GM04504 (cell line): ENCODE measurements around the gene BRPF3.
"Not testable (repeated sequence)": the region's sequence is repeated elsewhere in the genome, so short reads cannot be mapped to it uniquely, and the experiment has no call there.

Experiments used
- DNase-seq: peaks from one replicate; pipeline ENCODE4 v3.0.0-alpha.2; 2012; ENCODE audit warnings: low read depth

Gene BRPF3

GRCh38 chr6:36200998-36201596, 4.6 kb downstream of the BRPF3 start:
- no peak for DNase-seq

- DNase-seq, result no peak
Observed at GRCh38 chr6:36201612-36202011, 5.1 kb downstream of the BRPF3 start.

DNA sequence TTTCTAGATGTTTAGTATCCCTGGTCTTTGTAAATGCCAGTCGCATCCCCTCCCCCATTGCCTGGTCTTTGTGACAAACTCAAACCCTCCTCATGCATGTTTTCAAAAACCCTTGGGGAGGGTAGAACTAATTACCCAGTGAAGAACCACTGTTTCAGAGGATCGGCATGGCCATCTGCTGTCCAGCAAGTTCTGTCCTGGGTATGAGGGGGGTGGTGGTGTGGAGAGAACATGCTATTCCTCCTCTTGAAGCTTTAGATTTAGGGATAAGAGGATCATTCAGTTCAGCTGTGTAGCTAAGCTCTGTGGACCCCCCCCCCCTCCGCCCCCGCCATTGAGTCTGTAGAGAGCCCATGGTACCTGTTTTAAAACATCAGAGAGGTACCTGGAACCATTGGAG, 5.6 kb downstream of the BRPF3 start:
- DNase-seq, result no peak

GRCh38 chr6:36204068-36204753, 7.7 kb downstream of the BRPF3 start:
- DNase-seq, result no peak

DNA sequence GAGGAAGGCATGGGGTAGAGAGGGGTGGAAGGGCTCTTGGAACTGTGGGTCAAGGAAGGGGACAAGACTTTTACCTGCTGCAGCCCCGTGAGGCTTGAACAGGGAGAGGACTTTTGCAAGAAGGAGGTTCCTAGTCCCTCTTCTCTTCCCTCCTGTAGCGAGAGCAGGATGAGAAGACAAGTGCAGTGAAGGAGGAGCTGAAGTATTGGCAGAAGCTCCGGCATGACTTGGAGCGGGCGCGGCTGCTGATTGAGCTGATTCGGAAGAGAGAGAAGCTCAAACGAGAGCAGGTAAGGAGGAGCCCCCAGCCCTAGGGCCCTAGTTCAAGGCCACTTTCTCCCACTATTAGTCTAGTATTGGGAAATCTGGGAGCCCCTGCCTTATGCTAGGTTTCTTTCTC, 10.6 kb downstream of the BRPF3 start:
- DNase-seq, result no peak

GRCh38 chr6:36209606-36210005, 13.1 kb downstream of the BRPF3 start:
- no peak for DNase-seq

DNA sequence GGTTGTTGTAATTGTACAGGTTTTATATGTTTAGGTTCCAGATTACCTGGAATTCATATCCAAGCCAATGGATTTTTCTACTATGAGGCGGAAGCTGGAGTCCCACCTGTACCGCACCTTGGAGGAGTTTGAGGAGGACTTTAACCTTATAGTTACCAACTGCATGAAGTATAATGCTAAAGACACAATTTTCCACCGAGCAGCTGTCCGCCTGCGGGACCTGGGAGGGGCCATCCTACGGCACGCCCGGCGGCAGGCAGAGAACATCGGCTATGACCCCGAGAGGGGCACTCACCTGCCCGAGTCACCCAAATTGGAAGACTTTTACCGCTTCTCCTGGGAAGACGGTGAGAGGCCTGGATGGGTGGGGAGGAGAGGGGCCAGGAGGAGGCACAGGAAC, 13.6 kb downstream of the BRPF3 start:
- no peak for DNase-seq

- no peak for DNase-seq
Observed at GRCh38 chr6:36210886-36211595, 14.5 kb downstream of the BRPF3 start.

DNA sequence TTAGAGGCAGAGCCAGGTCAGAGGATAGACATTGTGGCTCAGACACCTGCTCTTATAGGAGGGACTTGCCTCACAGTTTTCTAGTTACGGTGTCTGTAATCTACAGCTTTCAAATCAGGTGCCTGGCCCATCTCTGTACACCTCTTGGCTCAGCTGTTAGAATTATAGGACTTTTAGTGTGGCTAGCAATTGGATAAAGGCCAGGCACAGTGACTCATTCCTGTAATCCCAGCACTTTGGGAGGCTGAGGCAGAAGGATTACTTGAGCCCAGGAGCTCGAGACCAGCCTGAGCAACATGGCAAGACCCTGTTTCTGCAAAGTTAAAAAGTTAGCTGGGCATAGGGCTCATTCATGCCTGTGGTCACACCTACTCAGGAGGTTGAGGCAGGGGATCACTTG, 20.0 kb downstream of the BRPF3 start:
- peak; percentile 13 for DNase-seq

DNA sequence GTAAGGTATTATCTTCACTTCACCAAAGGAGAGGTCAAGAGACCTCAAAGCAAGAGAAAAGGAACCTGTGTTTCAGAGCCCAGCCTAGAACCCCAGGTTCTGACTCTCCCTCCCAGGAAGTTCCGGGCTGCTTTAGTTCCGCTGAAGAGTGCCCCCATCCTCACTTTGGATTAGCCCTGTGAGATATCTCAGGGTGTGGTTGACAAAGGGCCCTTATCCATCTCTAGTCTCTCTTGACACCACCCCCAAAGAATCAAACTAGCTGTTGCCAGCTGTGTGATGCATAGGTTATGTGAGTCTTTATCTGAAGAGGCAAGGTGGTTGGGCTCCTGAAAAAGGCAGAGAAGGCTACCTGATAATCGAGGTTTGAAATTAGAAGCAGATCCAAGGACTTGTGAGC, 20.6 kb downstream of the BRPF3 start:
- DNase-seq, result no peak

- DNase-seq, result no peak
Observed at GRCh38 chr6:36217946-36218345, 21.4 kb downstream of the BRPF3 start.

DNA sequence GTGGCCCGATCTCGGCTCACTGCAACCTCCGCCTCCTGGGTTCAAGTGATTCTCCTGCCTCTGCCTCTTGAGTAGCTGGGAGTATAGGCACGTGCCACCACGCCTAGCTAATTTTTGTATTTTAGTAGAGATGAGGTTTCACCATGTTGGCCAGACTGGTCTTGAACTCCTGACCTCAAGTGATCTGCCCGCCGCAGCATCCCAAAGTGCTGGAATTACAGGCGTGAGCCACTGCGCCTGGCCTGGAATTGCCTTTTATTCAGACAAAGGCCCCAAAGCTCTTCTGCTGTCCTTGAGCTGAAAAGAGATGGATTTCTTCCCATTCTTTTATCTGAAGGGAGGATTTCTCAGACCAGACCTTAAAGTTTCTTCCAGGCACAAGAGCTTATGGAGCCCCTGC, 22.0 kb downstream of the BRPF3 start:
- not testable (repeated sequence) for DNase-seq

DNA sequence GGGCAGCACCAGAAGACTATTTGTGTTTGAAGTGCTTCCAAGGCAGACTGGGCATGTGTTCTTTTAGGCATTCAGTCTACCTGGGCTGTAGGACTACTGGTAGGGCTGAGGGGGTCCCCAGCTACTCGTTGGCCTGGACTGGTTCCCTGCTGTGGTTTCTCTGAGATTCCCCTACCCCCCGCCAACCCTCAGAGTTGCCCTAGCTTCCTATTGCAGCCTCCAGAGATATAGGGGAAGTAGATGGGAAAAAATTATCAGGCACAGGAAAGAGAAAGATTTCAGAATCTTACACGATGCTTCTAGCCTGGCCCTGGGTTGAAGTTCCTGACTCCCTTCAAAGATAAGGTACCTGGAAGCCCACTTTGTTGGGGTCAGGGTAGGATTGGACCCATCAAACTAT, 22.5 kb downstream of the BRPF3 start:
- DNase-seq, result no peak

DNA sequence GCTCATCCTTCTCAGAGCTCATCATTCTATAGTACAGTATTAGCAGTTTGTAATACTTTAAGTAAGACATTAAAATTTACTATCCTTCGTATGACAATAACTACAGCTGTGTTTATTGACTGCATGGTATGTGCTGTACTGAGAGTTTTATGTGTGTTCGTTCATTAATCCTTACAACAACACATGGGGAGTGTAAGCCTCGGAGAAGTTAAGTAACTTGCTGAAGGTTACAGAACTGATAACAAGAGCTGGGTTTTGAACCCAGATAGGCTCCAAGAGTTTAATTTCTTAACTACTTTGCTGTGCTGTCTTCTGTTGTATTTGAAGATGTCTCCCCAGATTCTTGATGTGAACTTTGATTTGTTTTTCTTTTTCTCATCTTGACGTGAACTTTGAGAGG, 23.7 kb downstream of the BRPF3 start:
- no peak for DNase-seq

GRCh38 chr6:36221674-36222073, 25.1 kb downstream of the BRPF3 start:
- no peak for DNase-seq

GRCh38 chr6:36222924-36223323, 26.4 kb downstream of the BRPF3 start:
- DNase-seq, result no peak

GRCh38 chr6:36223706-36224105, 27.2 kb downstream of the BRPF3 start:
- no peak for DNase-seq

- no peak for DNase-seq
Observed at GRCh38 chr6:36224918-36225461, 28.4 kb downstream of the BRPF3 start.

DNA sequence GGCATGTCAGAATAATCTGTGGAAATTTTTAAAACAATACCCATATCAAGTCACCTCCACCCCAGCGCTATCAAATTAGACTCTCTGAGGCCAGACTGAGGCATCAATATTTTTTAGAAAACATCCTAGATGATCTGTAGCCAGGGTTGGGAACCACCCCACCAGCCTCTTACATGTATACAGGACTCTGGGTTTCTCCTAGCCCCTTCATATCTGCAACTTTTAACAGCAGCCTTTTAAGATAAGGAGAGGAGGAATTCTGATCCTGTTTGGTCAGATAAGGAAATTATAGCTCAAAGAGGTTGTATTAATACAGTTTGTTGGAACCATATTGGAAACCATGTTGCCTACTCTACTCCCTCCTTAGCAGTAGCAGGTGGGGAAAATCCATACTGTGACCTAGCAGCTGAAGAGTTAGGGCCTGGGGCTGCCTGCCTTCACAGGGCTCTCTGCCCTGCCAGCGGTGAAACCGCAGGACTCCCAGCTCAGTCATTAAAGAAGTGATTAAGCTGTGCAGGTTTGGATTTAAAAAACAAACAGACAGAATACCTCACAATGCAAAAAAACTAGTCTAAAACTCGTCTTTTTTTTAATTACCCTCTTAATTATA, 30.0 kb downstream of the BRPF3 start:
- DNase-seq, result no peak

DNA sequence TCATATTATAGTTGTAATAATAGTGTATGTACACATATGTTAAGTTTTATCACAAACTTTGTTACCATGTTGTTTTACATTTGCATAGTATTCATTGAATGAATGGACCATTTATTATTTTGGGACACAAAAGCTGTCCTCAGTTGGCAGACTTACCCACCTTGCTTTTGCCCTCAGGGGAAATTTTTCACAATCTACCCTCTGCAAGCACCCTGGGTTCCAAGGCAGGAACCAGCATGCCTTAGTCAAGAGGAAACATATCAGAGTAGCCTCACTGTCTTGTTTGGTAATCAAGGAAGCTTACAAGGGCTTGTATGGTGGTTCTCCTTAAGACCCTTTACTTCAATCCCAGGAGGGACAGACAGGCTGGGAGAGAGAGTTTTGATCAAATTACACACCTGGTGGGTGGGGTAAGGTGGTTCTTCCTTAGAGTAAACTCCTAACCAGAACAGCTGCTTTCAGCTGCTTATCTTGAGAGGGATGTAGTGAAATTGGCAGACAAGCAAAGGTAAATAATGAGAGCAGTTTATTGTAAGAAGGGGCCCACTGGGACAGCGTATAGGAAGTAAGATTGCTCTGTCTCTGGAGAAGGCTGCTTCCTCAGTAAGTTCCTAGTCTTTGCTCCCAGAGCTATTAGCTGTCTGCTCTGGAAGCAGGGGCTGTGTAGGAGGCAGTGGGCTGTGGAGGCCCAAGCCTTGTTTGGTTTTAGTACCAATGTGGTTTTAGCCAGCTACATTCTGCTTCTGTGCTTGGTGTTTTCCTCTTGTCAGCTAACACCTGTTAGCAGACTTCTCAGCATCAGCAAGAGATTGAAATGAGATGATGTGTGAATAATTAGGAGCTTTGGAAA, 31.1 kb downstream of the BRPF3 start:
- DNase-seq, result no peak

DNA sequence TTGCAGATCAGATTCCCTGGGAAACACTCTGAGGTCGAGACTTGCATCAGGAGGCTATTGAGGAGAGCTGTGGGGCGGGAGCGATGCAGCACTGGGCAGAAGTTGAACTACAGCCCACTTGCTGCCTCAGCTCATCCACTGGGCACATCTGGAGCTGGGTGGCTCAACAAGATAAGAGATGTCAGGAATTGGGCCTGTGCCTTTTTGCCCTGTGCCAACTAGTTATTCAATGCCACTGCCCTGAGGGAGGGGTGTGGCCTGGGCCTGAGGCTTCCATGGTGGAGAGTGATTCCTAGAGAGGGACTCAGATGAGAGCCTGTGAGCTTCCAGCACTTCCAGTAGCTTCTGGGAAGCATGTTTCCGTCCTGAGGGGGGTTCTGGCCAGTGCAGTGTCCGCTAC, 32.7 kb downstream of the BRPF3 start:
- DNase-seq, result no peak

- DNase-seq, result no peak
Observed at GRCh38 chr6:36230371-36230770, 33.8 kb downstream of the BRPF3 start.
